ENCODE results near the gene ACTR6. TPM values are rescaled to one million over a fixed set of nuclear protein-coding genes. Genes with fewer than 3 reads are reported as not detected.

Gene ACTR6
- total and polyA plus RNA-seq, 10 of the 15 experiments (the other 5 are each of a cell fraction or from before 2014, with no cell fraction given) = 17.4 to 62.4 (median 40.5) TPM

DNA sequence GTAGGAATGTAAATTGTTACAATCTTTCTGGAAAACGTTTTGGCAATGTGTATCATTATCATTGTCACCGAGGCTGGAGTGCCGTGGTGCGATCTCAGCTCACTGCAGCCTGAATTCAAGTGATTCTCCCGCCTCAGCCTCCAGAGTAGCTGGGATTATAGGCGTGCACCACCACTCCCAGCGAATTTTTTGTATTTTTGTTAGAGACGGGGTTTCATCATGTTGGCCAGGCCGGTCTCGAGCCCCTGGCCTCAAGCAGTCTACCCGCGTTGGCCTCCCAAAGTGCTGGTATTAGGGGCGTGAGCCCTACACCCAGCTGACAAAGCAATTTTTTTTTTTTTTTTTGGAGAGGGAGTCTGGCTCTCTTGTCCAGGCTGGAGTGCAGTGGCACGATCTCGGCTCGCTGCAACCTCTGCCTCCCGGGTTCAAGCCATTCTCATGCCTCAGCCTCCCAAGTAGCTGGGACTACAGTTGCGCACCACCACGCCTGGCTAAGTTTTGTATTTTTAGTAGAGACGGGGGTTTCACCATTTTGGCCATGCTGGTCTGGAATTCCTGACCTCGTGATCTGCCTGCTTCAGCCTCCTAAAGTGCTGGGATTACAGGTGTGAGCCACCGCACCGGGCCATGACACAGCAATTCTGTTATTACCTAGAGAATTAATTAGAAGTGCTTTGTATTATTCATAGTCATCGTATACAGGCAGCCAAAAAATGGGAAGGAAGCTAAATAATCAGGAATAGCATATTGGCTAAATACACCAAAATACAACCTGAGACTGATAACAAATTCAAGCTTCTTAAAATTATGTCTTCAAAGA lies 1.2 kb downstream of the ACTR6 start:
- 84% methylated on average over 21 of the region's 24 CpGs for WGBS (ENCODE audit: insufficient coverage, insufficient replicate concordance, low lambda C conversion rate, missing lambda C conversion rate)
- no peak for DNase-seq (ENCODE audit: low read depth, low spot score)
- H4K20me1 ChIP-seq (ENCODE audit: control insufficient read depth, insufficient read depth) = no peaks in the 10 kb centered on the region
- ChIA-PET CTCF (interaction anchor here (0.6 to 1.1 kb wide), 3 partner anchors 59 to 72 kb away, joined by 3 to 4 read pairs (median 3); no protein-coding TSS in a partner anchor), SMC1A (ENCODE audit: uncharacterized antibody, unreplicated experiment) (interaction anchor here (0.8 to 1.5 kb wide), 4 partner anchors 12 to 62 kb away, joined by 3 to 6 read pairs (median 4); no protein-coding TSS in a partner anchor), POLR2A (interaction anchor here (2.9 kb wide), 1 partner anchor 10 kb away, joined by 7 read pairs; no protein-coding TSS in a partner anchor), RAD21 (ENCODE audit: unreplicated experiment) (interaction anchor here (1.1 kb wide), 1 partner anchor 64 kb away, joined by 4 read pairs; no protein-coding TSS in a partner anchor)
- intact Hi-C loops (cut with micrococcal nuclease; ENCODE audit: unreplicated experiment) (loop anchor here (2.0 kb wide), 2 partner anchors 39 to 65 kb away; partner anchors contain the start of genes DEPDC4 and SCYL2), in situ Hi-C loops (cut with MboI) (no loop called here)
- TF ChIP-seq TARDBP (IDR thresholded peaks at IDR 0.05; ENCODE audit: borderline replicate concordance) = no peak
- TF ChIP-seq, protein P1, sequence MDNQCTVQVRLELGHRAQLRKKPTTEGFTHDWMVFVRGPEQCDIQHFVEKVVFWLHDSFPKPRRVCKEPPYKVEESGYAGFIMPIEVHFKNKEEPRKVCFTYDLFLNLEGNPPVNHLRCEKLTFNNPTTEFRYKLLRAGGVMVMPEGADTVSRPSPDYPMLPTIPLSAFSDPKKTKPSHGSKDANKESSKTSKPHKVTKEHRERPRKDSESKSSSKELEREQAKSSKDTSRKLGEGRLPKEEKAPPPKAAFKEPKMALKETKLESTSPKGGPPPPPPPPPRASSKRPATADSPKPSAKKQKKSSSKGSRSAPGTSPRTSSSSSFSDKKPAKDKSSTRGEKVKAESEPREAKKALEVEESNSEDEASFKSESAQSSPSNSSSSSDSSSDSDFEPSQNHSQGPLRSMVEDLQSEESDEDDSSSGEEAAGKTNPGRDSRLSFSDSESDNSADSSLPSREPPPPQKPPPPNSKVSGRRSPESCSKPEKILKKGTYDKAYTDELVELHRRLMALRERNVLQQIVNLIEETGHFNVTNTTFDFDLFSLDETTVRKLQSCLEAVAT (IDR thresholded peaks at IDR 0.05) = peak; percentile 96
- no peak for TF ChIP-seq HDGF (IDR thresholded peaks at IDR 0.05)
- no peak for TF ChIP-seq FOXK2 (IDR thresholded peaks at IDR 0.05)
- H3K27ac ChIP-seq (ENCODE audit: control insufficient read depth, insufficient read depth) = peak overlapping the region; percentile 20
- no peak for FAIRE-seq
- H3K4me1 ChIP-seq (ENCODE audit: control insufficient read depth, insufficient read depth, low read length) = peaks cover 6% of the 10 kb centered on the region; the same call in 1 of the 2 replicates
- H3K4me3 ChIP-seq = peak overlapping the region; percentile 82
- BruUV-seq (replicated peaks) = no TSS peak
- H3K9me3 ChIP-seq (replicated peaks; ENCODE audit: control insufficient read depth, insufficient read depth, low read length) = no peaks in the 10 kb centered on the region
- no peak for ATAC-seq
- peaks cover 29% of the 10 kb centered on the region for H3K79me2 ChIP-seq (ENCODE audit: control insufficient read depth, insufficient read depth, low read length)
- H3K36me3 ChIP-seq (ENCODE audit: control insufficient read depth in 2 of 2, insufficient read depth in 2 of 2, low read length in 1 of 2) = no peaks in the 10 kb centered on the region
- H3K27me3 ChIP-seq (replicated peaks in 1 of 2; ENCODE audit: control insufficient read depth in 2 of 2, insufficient read depth in 2 of 2, low read length in 1 of 2) = no peaks in the 10 kb centered on the region
- no peak overlapping the region for H2AFZ ChIP-seq (ENCODE audit: control insufficient read depth, low read depth, low read length)
- peak overlapping the region; percentile 84; the same call in 1 of the 2 replicates for H3K9ac ChIP-seq (ENCODE audit: control insufficient read depth, insufficient read depth, low read length)
- H3K4me2 ChIP-seq (ENCODE audit: control insufficient read depth, insufficient read depth) = peak overlapping the region; percentile 43

- in situ Hi-C loops (cut with MboI) (no loop called here), intact Hi-C loops (cut with micrococcal nuclease; ENCODE audit: unreplicated experiment) (no loop called here)
- ChIA-PET RAD21 (ENCODE audit: unreplicated experiment) (no interaction called here), POLR2A (no interaction called here), SMC1A (ENCODE audit: uncharacterized antibody, unreplicated experiment) (no interaction called here), CTCF (no interaction called here)
- peaks cover 0 to 11% of the 10 kb centered on the region in 2 experiments; a peak in 2 of 4 replicates for H3K36me3 ChIP-seq (ENCODE audit: control insufficient read depth in 2 of 2, insufficient read depth in 2 of 2, low read length in 1 of 2)
- ATAC-seq (no peak), DNase-seq (ENCODE audit: low read depth, low spot score) (no peak), FAIRE-seq (peak; percentile 66)
- no peak overlapping the region for H3K4me2 ChIP-seq (ENCODE audit: control insufficient read depth, insufficient read depth)
- no peak overlapping the region for H2AFZ ChIP-seq (ENCODE audit: control insufficient read depth, low read depth, low read length)
- H3K79me2 ChIP-seq (ENCODE audit: control insufficient read depth, insufficient read depth, low read length) = peaks cover 9% of the 10 kb centered on the region
- H3K27ac ChIP-seq (ENCODE audit: control insufficient read depth, insufficient read depth) = no peak overlapping the region
- no peaks in the 10 kb centered on the region for H3K4me1 ChIP-seq (ENCODE audit: control insufficient read depth, insufficient read depth, low read length)
- no peak overlapping the region for H3K9ac ChIP-seq (ENCODE audit: control insufficient read depth, insufficient read depth, low read length)
- TF ChIP-seq EGR1 (IDR thresholded peaks at IDR 0.05; ENCODE audit: borderline replicate concordance in 1 of 2, low read depth in 2 of 2, low read length in 2 of 2) (no peak), HDAC2 (IDR thresholded peaks at IDR 0.05) (no peak), WRNIP1 (IDR thresholded peaks at IDR 0.05; ENCODE audit: borderline replicate concordance, low read depth, low read length) (no peak), RCOR1 (conservative IDR thresholded peaks at IDR 0.05; ENCODE audit: low read depth, low read length) (no peak)
- H3K9me3 ChIP-seq (replicated peaks; ENCODE audit: control insufficient read depth, insufficient read depth, low read length) = no peaks in the 10 kb centered on the region
- BruUV-seq (replicated peaks) = no TSS peak
- WGBS (ENCODE audit: insufficient coverage, insufficient replicate concordance, low lambda C conversion rate, missing lambda C conversion rate) = 98% methylated on average over 2 of the region's 2 CpGs
- H3K27me3 ChIP-seq (replicated peaks in 1 of 2; ENCODE audit: control insufficient read depth in 2 of 2, insufficient read depth in 2 of 2, low read length in 1 of 2) = no peaks in the 10 kb centered on the region
- no peak overlapping the region for H3K4me3 ChIP-seq
- H4K20me1 ChIP-seq (ENCODE audit: control insufficient read depth, insufficient read depth) = no peaks in the 10 kb centered on the region
Measured at GRCh38 chr12:100207311-100207710, 6.7 kb downstream of the ACTR6 start.

Data from GM12878 (cell line).